G401.6 (cell line): ENCODE measurements around the gene MAPKAP1.
"Not testable (repeated sequence)": the region's sequence is repeated elsewhere in the genome, so short reads cannot be mapped to it uniquely, and the experiment has no call there.

Source experiments
- FAIRE-seq: peaks from 2 replicates; lab custom pipeline; 2012; peaks lifted over from hg19 to GRCh38; lab: Jason Lieb, UNC

The MAPKAP1 gene

DNA sequence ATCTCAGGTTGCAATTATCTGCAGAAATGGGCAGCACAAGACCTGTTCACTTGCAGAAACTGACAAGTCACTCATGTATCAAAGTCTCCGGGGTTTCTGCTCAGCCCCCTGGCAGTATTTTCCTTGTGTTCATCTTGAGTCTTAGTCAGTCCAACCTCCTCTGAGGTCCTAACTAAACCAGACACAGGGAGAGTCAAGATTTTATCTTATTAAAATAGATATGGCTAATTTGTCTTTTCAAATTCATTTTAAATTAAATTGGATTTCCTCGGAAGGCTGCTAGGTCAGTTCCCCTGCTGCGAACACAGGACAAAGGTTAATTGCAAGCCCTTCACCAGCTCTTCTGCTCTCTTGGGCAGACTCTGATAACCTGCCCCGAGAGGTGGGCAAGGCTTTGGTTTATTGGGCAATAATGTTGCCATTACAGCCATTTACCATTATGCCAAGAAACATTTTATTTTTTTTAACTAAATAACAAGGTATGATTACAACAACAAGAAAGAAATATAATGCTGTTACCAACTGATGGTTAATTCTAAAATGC is 103.5 kb downstream of the MAPKAP1 start:
- no peak for FAIRE-seq

DNA sequence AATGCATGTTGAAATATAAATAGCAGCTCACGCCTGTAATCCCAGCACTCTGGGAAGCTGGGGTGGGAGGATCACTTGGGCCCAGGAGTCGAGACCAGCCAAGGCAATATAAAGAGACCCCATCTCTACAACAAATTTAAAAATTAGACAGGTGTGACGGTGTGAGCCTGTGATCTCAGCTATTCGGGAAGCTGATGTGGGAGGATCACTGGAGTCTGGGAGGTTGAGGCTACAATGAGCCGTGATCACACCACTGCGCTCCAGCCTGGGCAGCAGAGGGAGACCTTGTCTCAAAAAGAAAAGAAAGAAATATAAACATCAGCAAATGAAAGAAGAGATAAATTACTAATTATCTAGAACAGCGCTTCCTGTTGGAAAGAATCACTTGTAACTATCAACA is 105.0 kb downstream of the MAPKAP1 start:
- no peak for FAIRE-seq

DNA sequence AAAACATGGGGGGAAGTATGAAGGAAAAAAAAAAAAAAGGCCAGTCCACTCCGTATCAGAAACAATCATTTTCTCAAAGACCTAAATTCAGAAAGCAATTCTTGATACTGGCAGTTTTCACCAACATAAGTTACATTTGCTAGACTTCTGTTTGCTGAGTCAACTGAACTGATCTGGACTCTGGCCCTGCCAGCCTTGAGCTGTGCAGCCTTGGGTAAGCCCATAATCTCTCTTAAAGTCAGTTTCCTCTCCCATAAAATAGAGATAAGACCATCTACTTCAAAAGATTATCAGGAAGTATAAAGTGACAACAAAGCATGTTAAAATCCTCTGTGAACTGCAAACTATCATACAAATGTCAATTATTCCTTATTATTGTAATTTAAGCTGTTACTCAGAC is 106.8 kb downstream of the MAPKAP1 start:
- FAIRE-seq, result no peak

DNA sequence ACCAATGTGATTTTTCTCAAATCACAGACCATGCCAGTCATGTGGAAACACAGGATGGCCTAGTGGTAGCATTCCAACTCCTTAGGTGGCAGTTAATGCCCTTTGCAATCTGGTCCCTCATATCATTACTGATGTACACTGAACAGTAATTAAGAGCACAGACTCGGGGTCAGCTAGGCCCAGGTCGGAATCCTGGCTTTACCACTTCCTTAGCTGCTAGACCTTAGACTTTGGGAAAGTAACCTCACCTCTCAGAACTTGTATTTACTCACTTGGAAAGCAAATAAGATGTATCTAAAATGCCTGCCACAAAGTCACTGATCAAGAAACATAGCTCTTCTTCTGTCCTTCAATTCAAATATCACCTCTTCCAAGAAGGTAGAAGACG is 112.8 kb downstream of the MAPKAP1 start:
- FAIRE-seq, result no peak

DNA sequence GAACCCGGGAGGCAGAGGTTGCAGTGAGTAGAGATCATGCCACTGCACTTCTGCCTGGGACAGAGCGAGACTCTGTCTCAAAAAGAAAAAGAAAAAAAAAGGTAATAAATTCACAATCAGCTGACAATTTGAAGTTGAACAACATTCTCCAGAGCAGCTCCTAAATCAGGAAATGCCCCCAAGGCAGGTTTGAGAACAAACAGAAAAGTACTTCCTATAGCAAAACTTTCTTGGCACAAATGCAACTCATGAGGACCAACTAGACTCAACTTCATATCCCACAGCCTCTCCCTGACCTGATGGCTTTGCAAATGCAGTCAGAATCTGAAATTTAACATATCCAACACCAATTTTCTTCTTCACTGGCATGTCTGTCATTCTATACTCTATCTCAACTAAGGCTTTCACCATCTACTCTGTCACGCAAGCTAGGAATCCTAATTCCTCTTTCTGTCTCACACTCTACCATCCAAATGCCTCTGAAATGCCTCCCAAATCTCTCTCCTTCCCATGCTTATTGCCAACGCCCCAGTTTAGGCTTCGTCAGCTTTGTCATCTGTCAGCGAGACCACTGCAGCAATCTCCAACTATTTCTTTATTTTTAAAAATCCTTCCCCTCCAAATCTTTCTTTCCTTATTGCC is 113.3 kb downstream of the MAPKAP1 start:
- no peak for FAIRE-seq

DNA sequence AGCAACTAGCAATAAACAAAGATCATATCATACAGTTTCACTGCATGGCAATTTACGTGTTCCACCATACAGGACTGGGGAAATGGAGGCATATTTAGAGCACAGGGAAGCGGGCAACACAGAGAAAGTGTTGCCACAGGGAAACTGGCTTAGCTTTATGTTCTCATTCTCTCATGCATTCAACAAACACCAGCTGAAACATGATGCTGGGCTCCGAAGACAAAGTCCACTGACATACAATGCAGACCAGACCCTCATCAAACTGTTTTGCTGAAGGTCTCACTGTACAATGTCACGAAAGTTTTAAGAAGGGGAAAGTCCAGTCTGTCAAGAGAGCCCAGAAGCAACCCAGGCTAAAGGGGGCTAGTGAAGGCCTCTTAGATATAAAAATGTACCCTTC is 115.1 kb downstream of the MAPKAP1 start:
- FAIRE-seq, result no peak

DNA sequence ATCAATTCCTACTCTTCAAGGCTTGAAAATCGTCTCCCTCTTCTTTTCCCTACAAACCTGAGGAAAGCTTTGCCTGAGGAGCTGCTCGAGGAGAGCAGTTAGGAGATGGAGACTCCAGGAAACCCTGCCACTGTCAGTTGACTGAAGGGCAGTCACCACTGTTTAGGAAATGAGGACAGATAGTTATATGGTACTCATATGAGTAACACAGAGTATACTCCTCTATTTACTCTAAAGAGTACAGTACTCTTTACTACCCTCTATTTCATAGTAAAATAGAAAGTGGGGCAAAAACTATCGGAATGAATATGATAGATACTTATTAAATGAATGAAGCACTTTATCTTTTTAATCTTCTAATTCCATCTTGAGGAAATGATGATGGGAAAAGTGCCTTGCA is 115.8 kb downstream of the MAPKAP1 start:
- no peak for FAIRE-seq

DNA sequence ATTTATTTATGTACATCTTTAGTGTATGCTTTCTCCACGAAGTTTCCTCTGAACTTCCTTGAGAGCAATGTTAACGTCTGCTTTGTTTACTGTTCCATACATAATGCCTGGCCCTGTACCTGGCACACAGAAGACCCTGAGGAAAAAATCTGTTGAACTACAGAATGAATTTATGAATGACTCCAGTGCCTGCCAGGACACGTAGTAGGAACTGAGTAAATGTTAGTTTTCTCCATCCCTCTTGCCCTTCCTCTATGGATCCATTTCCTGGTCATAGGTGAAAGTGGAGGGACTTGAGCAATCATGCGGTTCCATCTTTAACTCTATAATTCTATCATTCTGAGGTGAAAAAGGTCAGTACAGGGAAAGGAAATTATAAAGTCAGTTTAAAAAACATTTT is 117.7 kb downstream of the MAPKAP1 start:
- FAIRE-seq, result no peak

DNA sequence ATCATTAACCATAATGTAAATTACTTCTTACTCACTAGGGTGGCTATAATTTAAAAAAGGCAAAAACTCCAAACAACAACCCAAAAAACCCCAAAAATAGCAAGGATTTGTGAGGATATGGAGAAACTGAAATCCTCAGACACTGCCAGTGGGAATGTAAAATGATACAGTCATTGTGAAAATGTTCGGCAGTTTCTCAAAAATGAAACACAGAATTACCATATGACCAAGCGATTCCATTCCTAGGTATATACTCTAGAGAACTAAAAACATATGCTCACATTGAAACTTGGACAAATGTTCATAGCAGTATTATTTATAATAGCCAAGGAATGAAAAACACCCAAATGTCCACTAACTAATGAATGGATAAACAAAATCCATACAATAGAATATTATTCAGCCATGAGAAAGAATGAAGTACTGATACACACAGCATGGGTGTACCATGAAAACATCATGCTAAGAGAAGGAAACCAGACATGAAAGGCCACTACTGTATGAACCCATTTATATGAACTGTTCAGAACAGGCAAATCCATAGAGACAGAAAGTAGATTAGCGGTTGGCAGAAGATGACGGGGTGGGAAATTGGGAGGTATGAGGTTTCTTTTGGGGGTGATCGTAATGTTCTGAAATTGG is 119.1 kb downstream of the MAPKAP1 start:
- FAIRE-seq, result no peak

DNA sequence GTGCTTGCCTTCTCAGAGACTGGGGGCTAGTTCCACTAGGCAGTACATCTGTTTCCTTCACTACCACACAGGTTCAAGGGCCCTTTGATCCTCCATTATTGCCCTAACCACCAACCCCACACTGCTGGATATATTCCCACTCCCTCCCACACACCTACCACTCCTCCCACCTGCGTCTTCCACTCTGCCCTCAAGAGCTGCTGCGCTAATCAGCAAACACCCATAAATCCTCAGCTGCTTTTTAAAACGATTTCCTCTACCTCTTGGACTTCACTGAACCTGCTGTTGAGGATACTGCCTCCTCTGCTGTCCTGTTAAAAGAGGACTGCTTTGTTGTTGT is 120.9 kb downstream of the MAPKAP1 start:
- FAIRE-seq, result no peak

DNA sequence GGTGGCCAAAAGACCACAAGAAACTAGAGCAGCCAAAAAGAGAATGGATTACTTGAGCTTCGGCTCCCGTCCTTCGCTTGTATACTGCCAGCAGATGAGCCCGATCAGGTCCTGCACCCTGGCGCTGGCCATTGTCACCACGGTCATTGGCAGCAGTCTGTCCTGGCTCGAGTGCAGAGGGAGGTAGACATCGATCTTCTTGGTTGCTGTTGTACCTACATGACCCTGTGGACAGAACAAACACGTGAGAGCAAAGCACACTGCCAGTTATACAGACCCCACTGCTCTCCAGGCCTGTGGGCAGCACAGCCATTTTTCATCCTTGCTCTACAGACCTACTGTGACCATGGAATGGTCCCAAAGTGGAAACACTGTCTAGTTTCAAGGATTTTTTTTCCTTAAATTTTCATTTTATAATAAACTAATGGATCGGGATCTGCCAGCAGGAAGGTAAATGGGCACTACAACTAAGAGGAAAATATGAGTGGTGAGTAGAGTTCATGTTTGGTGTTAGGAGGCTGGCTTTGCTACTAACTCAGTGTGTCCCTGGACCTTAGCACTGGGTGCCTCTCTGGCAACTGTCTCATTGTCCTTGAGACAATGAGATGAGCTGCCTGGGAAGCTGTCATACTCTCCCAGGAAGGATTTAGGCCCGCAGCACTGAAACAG is 121.4 kb downstream of the MAPKAP1 start:
- no peak for FAIRE-seq

DNA sequence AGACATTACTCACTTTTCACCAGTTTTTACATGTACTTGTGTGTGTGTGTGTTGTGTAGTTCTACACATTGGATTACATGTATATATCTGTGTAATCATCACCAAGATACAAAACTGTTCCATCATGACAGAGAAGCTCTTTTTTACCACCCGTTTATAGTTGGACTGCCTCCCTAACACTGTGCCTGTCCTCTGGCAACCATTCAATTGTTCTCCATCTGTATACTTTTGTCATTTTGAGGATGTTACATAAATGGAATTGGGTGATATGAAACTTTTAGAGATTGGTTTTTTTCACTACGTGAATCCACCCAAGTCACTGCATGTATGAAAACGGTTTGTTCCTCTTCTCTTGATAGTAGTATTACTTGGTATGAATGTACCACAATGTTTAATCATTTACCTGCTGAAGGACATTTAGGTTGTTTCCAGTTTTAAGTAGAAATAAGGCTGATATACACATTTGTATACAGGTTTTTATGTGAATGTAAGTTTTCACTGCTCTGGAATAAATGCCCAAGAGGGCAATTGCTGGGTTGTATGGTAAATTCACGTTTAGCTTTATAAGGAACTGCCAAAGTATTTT is 126.2 kb downstream of the MAPKAP1 start:
- FAIRE-seq, result no peak

DNA sequence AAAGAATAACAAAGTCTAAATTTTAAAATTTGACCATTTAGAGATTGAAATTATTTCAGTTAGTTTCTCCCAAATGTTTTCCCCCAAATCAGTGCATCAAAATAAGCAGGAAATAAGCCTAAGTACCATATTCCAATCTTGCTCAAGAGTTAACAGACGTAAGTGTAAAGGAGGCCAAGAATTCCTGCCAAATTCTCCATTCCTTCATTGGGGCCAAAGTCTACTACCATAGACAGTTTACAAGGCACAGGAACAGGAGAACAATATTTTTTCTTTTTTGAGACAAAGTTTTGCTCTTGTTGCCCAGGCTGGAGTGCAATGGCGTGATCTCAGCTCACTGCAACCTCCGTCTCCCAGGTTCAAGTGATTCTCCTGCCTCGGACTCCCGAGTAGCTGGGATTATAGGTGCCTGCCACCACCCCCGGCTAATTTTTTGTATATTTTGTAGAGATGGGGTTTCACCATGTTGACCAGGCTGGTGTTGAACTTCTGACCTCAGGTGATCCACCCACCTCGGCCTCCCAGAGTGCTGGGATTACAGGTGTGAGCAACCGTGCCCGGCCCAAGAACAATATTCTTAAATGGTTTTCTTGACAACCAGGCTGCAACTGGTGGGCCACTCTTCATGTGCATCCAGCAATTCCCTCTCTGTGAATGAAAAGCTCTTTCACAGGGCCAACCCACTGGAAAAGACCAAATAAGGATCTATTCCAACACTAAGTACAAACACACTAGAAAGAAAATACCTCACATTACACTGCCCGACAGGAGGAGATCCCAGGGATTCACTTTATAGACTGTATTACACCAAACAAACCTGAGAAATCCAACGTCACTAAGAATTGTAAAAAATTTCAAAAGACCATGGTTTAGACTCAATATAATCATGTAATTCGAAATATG is 127.7 kb downstream of the MAPKAP1 start:
- no peak for FAIRE-seq

DNA sequence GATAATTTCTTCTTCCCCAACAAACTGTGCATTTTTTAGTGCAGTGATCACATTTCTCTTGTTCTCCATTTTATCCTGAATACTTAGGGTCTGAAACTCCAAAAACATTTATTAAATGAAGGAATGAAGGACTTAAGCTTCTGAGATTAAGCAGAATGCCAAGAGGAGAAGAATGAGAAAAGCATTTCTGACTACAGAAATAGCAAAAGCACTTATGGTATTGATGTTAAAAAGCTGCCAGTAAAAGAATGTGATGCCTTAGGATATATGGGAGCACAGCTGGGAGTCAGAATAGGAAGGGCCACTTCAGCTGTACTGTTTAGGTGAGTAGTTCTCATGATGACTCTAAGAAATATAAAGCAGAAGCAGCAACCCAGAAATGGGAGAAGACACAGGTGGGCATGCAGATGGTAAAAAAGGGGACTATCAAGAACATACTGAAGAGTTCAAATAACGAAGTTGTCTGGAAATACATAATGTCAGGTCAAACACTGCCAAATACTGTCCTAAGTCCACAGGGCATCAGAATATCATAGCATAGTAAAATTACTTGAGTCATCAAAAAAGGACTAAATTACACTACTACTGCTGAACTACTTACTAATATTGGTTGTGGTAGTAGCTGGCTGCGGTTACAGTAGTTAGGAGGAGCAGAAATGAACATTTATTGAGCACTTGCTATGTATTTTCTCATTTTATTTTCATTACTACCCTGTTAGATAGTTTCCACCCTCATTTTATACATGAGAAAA is 132.7 kb downstream of the MAPKAP1 start:
- no peak for FAIRE-seq

DNA sequence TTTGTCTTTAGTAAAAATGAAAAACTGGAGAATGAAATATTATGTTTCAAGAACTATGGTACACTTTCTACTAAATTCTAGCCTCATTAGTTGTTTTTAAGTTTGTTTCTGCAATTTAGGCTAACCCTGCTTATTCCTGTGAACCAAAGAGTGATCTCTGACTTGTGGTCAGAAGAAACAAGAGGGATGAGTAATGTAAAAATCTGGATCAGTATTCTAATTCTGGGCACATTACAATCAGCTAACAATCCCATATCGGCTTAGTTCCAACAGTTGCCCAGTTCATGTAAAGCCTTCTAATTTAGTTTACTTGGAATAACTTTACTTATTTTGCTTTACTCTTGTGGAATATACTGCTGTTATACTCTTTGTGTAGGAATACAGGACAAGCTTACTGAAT is 134.5 kb downstream of the MAPKAP1 start:
- not testable (repeated sequence) for FAIRE-seq

DNA sequence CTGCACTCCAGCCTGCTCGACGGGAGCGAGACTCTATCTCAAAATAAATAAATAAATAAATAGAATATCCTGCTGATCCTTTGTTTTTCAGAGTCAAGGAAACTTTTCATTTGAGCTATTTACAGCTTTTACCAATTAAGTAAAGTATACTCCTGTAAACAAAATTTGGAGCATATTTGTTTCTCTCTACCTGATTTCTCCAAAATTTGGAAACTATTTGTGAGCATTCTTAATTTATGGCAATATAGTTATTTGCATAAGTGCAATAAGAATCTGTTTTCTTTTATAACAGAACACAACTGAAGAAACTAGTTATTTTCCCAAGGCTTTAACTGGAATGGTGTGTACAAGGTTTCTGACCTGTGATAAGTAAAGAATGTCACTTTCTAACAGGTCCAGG is 135.2 kb downstream of the MAPKAP1 start:
- FAIRE-seq, result not testable (repeated sequence)

DNA sequence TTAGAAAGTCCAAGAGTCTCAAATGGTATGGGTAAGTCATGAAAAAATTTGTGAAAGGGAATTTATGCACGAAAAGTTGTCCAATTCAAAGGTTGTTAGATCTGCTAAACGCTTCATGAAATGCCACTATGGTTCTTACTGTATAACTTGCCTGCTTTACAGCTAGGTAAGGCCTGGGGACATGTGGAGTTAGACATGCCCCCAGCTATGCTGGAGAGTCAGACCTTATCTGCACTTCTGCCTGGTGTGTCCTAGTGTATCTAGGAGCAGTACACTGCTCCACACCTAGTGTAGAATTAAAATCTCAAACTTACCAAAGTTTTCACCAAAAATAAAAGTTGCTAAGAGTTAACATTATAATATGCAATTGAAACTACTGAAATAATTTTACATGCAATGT is 136.8 kb downstream of the MAPKAP1 start:
- FAIRE-seq, result no peak

DNA sequence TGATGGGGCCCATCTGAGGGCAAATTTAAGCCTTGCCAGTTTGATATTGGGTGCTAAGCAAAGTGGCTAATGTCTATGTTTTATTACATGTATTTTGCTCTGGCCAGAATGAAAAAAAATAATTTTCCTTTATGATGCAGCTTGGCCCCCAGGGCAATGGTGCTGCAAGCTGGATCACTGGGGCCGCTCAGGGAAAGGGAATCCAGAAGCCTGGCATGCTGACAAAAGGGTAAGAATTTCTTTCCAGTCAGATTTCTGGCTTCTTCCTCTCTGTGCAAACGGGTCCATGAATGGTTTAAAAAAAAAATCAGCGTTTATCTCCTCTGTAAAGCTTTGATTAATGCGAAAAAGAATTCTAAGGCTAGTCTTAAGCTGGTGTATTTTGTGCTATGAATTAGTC is 138.4 kb downstream of the MAPKAP1 start:
- no peak for FAIRE-seq

DNA sequence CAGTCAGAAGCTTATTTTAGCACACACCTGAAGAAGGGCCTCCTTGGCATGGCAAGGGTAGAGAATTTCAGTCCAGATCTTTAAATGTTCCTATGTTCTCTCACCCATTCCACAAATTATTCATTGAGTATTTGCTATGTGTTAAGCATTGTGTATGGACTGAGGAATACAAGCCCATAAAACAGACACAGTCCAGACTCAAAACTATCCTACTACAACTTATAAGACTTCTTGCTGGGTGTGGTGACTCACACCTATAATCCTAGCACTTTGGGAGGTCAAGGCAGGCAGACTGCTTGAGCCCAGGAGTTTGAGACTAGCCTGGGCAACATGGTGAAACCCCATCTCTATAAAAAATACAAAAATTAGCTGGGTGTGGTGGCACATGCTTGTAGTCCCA is 141.0 kb downstream of the MAPKAP1 start:
- not testable (repeated sequence) for FAIRE-seq

DNA sequence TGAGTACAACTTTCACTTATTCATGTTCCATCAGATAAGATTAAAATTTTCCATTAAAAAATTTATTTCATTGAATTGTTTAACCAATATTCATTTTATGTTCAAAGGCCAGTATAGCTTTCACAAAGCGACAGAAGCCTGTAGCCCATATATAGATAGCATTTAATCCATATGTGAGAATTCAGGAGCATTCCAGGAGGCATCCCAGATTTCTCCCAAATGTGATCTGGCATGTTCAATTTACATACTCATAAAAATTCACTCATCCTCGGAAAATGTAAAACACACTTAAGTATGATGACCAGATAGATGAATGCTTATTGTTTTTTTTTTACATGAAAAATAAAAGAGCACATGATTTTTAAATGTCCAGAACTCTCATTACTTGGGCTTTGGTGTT is 141.9 kb downstream of the MAPKAP1 start:
- no peak for FAIRE-seq

DNA sequence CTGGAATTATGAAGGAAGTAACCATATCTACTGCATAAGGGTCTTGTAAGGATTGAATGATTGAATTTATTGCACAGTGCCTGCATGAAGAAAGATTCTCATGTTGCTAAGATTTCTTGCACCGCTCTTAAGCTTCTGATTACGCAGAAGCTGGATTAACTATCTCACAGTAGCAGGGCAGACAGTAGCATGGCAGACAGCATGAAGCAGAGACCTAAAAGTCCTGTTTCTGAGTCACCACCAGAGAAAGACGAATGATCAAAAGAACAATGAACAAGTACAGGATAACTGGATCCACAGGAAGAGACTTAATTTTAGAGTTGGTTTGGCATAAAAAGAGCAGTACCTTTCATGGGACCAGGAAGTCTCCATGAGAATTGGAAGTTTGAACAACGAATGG is 142.4 kb downstream of the MAPKAP1 start:
- FAIRE-seq, result no peak
